SU-DHL-6 (cell line): ENCODE measurements around the gene VCAN.

Experiments used
- H2AFZ ChIP-seq: fragments of 200-600 bp; sonication (generic); 2 replicates; pipeline ENCODE4 v1.6.1; 2014; ENCODE audit warnings: low read depth, mild to moderate bottlenecking, moderate library complexity, mixed read lengths, antibody characterized with exemption, low read length; ENCODE audit not compliant: severe bottlenecking
- H3F3A ChIP-seq: fragments of 200-600 bp; shearing (Covaris generic); 2 replicates; pipeline ENCODE4 v1.6.0; 2016; ENCODE audit warnings: antibody characterized with exemption, mild to moderate bottlenecking; ENCODE audit not compliant: insufficient read depth
- H3K27ac ChIP-seq: fragments of 200-600 bp; sonication (generic); 2 replicates; pipeline ENCODE4 v1.5.1; 2016; ENCODE audit warnings: low read depth, mild to moderate bottlenecking, low read length, moderate library complexity, mixed read lengths
- H3K27me3 ChIP-seq: fragments of 200-600 bp; sonication (generic), shearing (Covaris generic); 2 replicates; pipeline ENCODE4 v1.6.0; 2014; ENCODE audit warnings: mild to moderate bottlenecking, low read length
- H3K36me3 ChIP-seq: fragments of 200-600 bp; sonication (generic); 2 replicates; pipeline ENCODE4 v1.6.1; 2014; ENCODE audit warnings: mild to moderate bottlenecking, low read length, mixed read lengths
- H3K4me2 ChIP-seq: fragments of 300-600, 200-600 bp; shearing (Covaris generic), sonication (generic); 2 replicates; pipeline ENCODE4 v1.6.0; 2014; ENCODE audit warnings: low read length, low read depth, mild to moderate bottlenecking; ENCODE audit not compliant: poor library complexity, severe bottlenecking
- H3K4me3 ChIP-seq: fragments of 200-600 bp; sonication (generic); 2 replicates; pipeline ENCODE4 v1.5.1; 2014; ENCODE audit warnings: antibody characterized with exemption, low read length, mild to moderate bottlenecking, mixed read lengths; ENCODE audit not compliant: insufficient read depth, poor library complexity, severe bottlenecking
- H3K79me2 ChIP-seq: fragments of 200-600 bp; sonication (generic); 2 replicates; pipeline ENCODE4 v1.6.1; 2014; ENCODE audit warnings: mild to moderate bottlenecking, low read length, moderate library complexity; ENCODE audit not compliant: insufficient read depth
- H3K9ac ChIP-seq: fragments of 200-600 bp; sonication (generic); 2 replicates; pipeline ENCODE4 v1.7.0; 2014; ENCODE audit warnings: mild to moderate bottlenecking, low read length
- H3K9me2 ChIP-seq: fragments of 200-600 bp; sonication (generic); replicated peaks from 2 replicates; pipeline ENCODE4 v1.6.1; 2014; ENCODE audit warnings: low read length; ENCODE audit not compliant: insufficient read depth
- H3K9me3 ChIP-seq: fragments of 200-600 bp; sonication (generic); 2 replicates; pipeline ENCODE4 v1.6.1; 2014; ENCODE audit warnings: low read length, mixed read lengths; ENCODE audit not compliant: insufficient read depth
- H4K20me1 ChIP-seq: fragments of 200-600 bp; sonication (generic); 2 replicates; pipeline ENCODE4 v1.6.1; 2014; ENCODE audit warnings: low read depth, mild to moderate bottlenecking, antibody characterized with exemption, low read length, moderate library complexity, mixed read lengths
- EZH2phosphoT487 ChIP-seq: fragments of 200-600 bp; sonication (generic), shearing (Covaris generic); conservative IDR thresholded peaks from 2 replicates; pipeline ENCODE4 v1.6.1; 2018; ENCODE audit warnings: mild to moderate bottlenecking, antibody characterized with exemption, low read length, moderate library complexity, mixed read lengths
- TF ChIP-seq, protein P1 (sequence below): fragments of 200-600 bp; sonication (generic); IDR thresholded peaks from one replicate; pipeline ENCODE4 v1.5.1; 2017; ENCODE audit warnings: antibody characterized with exemption, mild to moderate bottlenecking, low read length, moderate library complexity; ENCODE audit not compliant: insufficient read depth, poor library complexity, severe bottlenecking

VCAN gene

GRCh38 chr5:83589786-83590185 lies 118.2 kb downstream of the VCAN start:
- Histone ChIP-seq H3K27me3 (no peaks in the 10 kb centered on the region), H3K4me3 (no peak overlapping the region), H3K27ac (no peak overlapping the region), H4K20me1 (no peaks in the 10 kb centered on the region), H3K9me2 (no peaks in the 10 kb centered on the region), H3K36me3 (no peaks in the 10 kb centered on the region), H2AFZ (no peak overlapping the region), H3K9me3 (no peaks in the 10 kb centered on the region), H3K9ac (no peak overlapping the region), H3F3A (no peaks in the 10 kb centered on the region), H3K4me2 (no peak overlapping the region), H3K79me2 (no peaks in the 10 kb centered on the region)
- TF ChIP-seq, protein P1, sequence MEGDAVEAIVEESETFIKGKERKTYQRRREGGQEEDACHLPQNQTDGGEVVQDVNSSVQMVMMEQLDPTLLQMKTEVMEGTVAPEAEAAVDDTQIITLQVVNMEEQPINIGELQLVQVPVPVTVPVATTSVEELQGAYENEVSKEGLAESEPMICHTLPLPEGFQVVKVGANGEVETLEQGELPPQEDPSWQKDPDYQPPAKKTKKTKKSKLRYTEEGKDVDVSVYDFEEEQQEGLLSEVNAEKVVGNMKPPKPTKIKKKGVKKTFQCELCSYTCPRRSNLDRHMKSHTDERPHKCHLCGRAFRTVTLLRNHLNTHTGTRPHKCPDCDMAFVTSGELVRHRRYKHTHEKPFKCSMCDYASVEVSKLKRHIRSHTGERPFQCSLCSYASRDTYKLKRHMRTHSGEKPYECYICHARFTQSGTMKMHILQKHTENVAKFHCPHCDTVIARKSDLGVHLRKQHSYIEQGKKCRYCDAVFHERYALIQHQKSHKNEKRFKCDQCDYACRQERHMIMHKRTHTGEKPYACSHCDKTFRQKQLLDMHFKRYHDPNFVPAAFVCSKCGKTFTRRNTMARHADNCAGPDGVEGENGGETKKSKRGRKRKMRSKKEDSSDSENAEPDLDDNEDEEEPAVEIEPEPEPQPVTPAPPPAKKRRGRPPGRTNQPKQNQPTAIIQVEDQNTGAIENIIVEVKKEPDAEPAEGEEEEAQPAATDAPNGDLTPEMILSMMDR: no peak
- TF ChIP-seq EZH2phosphoT487: no peak

- no peak overlapping the region for H3K9ac ChIP-seq
- TF ChIP-seq, protein P1: no peak
- no peak for TF ChIP-seq EZH2phosphoT487
- no peak overlapping the region for H2AFZ ChIP-seq
- no peaks in the 10 kb centered on the region for H4K20me1 ChIP-seq
- no peaks in the 10 kb centered on the region for H3K36me3 ChIP-seq
- no peaks in the 10 kb centered on the region for H3K9me3 ChIP-seq
- H3K79me2 ChIP-seq: no peaks in the 10 kb centered on the region
- H3K27me3 ChIP-seq: no peaks in the 10 kb centered on the region
- no peaks in the 10 kb centered on the region for H3K9me2 ChIP-seq
- H3K4me2 ChIP-seq: no peak overlapping the region
- no peaks in the 10 kb centered on the region for H3F3A ChIP-seq
- no peak overlapping the region for H3K4me3 ChIP-seq
- no peak overlapping the region for H3K27ac ChIP-seq
Observed at GRCh38 chr5:83590966-83591365, 119.4 kb downstream of the VCAN start.

- H3K4me2 ChIP-seq: no peak overlapping the region
- no peak overlapping the region for H2AFZ ChIP-seq
- TF ChIP-seq, protein P1: no peak
- TF ChIP-seq EZH2phosphoT487: no peak
- H3K36me3 ChIP-seq: no peaks in the 10 kb centered on the region
- no peak overlapping the region for H3K9ac ChIP-seq
- no peaks in the 10 kb centered on the region for H3K9me3 ChIP-seq
- no peaks in the 10 kb centered on the region for H3F3A ChIP-seq
- no peaks in the 10 kb centered on the region for H3K79me2 ChIP-seq
- no peaks in the 10 kb centered on the region for H4K20me1 ChIP-seq
- H3K4me3 ChIP-seq: no peak overlapping the region
- no peaks in the 10 kb centered on the region for H3K9me2 ChIP-seq
- no peaks in the 10 kb centered on the region for H3K27me3 ChIP-seq
- no peak overlapping the region for H3K27ac ChIP-seq
Observed at GRCh38 chr5:83595217-83595616, 123.7 kb downstream of the VCAN start.
